T-helper 1 cell treated with Interleukin-12 subunit alpha and Interleukin-12 subunit beta and Interleukin-4 antibody, amounts not matched to agents 30 μg/mL and 1 μg/mL, for 36 hours (primary cell): ENCODE data around the gene HSP90AB1.
"Not testable (repeated sequence)": the region's sequence is repeated elsewhere in the genome, so short reads cannot be mapped to it uniquely, and the experiment has no call there.

Source experiments
- H3K27ac Mint-ChIP-seq: one replicate; pipeline ENCODE4 v1.8.0; 2021; ENCODE audit warnings: mild to moderate bottlenecking, mixed read lengths
- H3K27me3 Mint-ChIP-seq: one replicate; pipeline ENCODE4 v1.8.0; 2021; ENCODE audit warnings: low read depth, mixed read lengths
- H3K36me3 Mint-ChIP-seq: one replicate; pipeline ENCODE4 v1.8.0; 2021; ENCODE audit warnings: low read depth, mixed read lengths
- H3K4me1 Mint-ChIP-seq: one replicate; pipeline ENCODE4 v1.8.0; 2021; ENCODE audit warnings: low read depth, mixed read lengths
- H3K4me3 Mint-ChIP-seq: one replicate; pipeline ENCODE4 v1.8.0; 2021; ENCODE audit warnings: mild to moderate bottlenecking, moderate library complexity, mixed read lengths
- H3K9me3 Mint-ChIP-seq: one replicate; pipeline ENCODE4 v1.8.0; 2021; ENCODE audit warnings: mixed read lengths

The HSP90AB1 gene

DNA sequence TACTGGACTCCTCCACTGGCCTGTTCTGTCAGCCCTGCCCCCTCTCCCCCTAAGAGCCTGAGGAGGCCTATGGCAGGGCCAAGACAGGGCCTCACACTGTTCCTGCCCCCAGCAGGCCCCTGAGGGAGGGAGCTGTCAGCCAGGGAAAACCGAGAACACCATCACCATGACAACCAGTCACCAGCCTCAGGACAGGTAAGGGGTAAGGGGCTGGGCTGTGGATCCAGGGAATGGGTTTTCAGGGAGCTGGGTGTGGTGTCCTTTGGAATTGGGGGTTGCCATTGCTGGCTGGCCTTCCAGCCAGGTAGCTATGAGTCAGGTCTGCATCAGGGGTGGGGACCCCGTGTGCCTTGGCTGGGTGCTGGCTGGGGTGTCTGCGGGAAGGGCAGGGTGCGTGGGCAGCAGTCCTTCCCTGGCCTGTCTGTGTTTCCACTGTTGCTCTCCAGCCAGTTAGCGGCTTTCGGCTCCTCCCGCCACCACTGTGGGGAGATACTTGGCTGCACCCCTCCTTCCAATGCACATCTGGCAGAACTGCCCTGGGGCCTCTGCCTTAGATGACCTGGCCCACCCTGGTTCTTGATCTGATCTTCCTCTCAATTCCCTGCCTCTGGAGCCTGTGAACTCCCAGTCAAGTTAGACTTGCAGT, 19.6 kb upstream of the HSP90AB1 start:
- Mint-ChIP-seq H3K9me3 (no peaks in the 10 kb centered on the region), H3K36me3 (peaks cover 2% of the 10 kb centered on the region), H3K4me1 (peaks cover 16% of the 10 kb centered on the region), H3K27ac (no peak overlapping the region), H3K4me3 (no peak overlapping the region), H3K27me3 (no peaks in the 10 kb centered on the region)

DNA sequence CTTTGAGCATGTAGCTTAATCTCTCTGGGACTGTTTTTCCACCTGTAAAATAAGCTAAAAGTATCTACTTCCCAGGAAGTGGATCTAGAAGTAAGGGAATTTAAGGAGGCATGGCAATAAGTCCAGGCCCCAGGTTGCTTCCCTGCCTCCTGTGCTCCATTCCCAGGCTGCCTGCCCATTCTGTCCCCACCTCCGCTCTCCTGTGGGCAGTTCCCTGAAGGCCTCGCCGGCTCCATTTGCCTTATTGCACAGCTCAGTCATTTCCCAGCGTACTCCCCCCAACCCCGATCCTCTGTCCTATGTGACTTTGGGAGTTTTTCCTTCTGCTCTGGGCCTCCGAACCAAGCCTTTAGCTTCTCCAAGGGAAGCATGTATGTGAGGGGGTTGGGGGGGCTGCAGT, 18.9 kb upstream of the HSP90AB1 start:
- H3K27ac Mint-ChIP-seq = no peak overlapping the region
- no peaks in the 10 kb centered on the region for H3K27me3 Mint-ChIP-seq
- H3K4me3 Mint-ChIP-seq = no peak overlapping the region
- H3K9me3 Mint-ChIP-seq = no peaks in the 10 kb centered on the region
- peaks cover 6% of the 10 kb centered on the region for H3K36me3 Mint-ChIP-seq
- peaks cover 14% of the 10 kb centered on the region for H3K4me1 Mint-ChIP-seq

DNA sequence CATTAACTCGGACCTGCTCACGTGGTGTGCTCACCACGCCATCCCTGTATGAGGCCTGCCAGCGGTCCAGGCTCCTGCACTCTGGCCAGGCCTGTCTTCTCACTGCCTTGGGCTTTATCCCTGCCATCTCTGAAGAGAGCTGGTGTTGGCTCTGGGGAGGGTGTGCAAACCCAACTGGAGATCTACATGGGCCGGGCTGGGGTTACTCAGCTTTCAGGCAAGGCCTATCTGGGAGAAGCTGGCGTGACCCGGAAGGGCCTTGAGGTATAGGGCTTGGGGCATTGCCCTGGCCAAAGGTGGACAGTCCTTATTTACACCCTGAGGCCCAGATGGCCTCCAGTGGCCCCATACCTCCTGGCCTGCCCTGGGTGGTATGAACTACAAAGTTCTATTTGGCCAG, 18.5 kb upstream of the HSP90AB1 start:
- Mint-ChIP-seq H3K4me3 (no peak overlapping the region), H3K36me3 (peaks cover 6% of the 10 kb centered on the region), H3K4me1 (peaks cover 14% of the 10 kb centered on the region), H3K27ac (no peak overlapping the region), H3K27me3 (no peaks in the 10 kb centered on the region), H3K9me3 (no peaks in the 10 kb centered on the region)

DNA sequence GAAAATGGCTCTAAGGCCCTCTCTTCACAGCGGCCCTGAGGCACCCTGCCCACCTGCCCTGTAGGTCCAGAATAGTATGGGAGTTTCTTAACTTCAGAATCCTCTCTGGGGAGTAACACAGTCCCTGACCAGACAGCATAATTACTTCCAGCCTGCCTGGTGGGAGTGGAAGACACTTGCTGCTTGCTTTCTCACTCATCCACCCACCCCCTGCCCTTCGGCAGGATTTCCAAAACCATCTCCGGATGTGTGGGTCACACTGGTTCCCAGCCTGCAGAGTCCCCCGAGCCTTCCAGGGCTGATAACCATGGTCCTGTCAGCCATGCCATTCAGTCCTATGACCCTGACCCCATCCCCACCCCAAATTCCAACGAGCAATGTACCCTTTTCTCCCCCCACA, 18.1 kb upstream of the HSP90AB1 start:
- Mint-ChIP-seq H3K27ac (no peak overlapping the region), H3K4me3 (no peak overlapping the region), H3K27me3 (no peaks in the 10 kb centered on the region), H3K36me3 (peaks cover 6% of the 10 kb centered on the region), H3K9me3 (no peaks in the 10 kb centered on the region), H3K4me1 (peaks cover 18% of the 10 kb centered on the region)

DNA sequence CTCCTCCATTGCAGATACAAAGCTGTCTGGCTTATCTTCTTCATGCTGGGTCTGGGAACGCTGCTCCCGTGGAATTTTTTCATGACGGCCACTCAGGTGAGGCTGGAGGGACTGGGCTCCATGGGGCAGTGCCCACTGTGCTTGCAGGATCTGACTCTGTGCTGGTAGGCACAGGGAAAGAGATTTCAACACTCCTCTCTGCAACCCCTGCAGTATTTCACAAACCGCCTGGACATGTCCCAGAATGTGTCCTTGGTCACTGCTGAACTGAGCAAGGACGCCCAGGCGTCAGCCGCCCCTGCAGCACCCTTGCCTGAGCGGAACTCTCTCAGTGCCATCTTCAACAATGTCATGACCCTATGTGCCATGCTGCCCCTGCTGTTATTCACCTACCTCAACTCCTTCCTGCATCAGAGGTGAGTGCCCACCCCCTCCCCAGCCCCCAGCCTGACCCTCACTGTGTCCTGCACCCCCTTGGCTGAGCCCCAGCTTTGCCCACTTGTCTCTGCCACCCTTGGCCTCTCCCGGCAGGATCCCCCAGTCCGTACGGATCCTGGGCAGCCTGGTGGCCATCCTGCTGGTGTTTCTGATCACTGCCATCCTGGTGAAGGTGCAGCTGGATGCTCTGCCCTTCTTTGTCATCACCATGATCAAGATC, 17.4 kb upstream of the HSP90AB1 start:
- no peak overlapping the region for H3K4me3 Mint-ChIP-seq
- peaks cover 12% of the 10 kb centered on the region for H3K4me1 Mint-ChIP-seq
- peaks cover 6% of the 10 kb centered on the region for H3K36me3 Mint-ChIP-seq
- no peaks in the 10 kb centered on the region for H3K9me3 Mint-ChIP-seq
- no peaks in the 10 kb centered on the region for H3K27me3 Mint-ChIP-seq
- no peak overlapping the region for H3K27ac Mint-ChIP-seq

DNA sequence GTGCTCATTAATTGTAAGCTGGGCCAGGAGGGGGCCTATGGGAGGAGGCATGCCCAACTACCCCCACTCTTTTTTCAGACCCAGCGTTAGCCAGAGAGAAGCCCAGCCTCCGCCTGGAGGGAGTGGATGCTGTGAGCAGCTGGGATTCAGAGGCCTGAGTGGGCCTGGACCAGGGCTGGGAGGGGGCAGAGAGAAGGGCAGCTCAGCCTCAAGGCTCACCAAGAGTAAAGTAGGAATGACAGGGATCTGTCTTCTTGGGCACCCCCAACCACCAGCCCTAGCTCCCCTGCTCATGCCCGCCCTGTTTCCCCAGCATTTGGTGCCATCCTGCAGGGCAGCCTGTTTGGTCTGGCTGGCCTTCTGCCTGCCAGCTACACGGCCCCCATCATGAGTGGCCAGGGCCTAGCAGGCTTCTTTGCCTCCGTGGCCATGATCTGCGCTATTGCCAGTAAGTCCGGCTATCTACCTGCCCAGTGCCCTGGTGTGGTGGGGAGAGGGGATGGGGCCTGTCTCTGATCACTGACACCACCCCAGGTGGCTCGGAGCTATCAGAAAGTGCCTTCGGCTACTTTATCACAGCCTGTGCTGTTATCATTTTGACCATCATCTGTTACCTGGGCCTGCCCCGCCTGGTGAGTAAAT, 16.7 kb upstream of the HSP90AB1 start:
- H3K9me3 Mint-ChIP-seq = no peaks in the 10 kb centered on the region
- no peak overlapping the region for H3K4me3 Mint-ChIP-seq
- peaks cover 6% of the 10 kb centered on the region for H3K36me3 Mint-ChIP-seq
- H3K4me1 Mint-ChIP-seq = peaks cover 7% of the 10 kb centered on the region
- H3K27me3 Mint-ChIP-seq = no peaks in the 10 kb centered on the region
- no peak overlapping the region for H3K27ac Mint-ChIP-seq

DNA sequence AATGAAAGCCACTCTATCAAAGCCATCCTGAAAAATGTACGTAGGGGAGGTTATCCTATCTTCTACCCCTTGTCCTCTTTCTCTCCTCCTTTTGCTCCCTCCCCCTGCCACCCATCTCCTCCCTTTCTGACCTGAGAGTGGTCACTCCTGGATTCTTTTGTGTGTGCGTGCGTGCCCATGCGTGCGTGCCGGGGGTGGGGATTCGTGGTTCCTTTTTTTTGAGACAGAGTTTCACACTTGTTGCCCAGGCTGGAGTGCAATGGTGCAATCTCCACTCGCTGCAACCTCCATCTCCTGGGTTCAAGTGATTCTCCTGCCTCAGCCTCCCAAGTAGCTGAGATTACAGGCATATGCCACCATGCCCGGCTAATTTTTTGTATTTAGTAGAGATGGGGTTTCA, 15.5 kb upstream of the HSP90AB1 start:
- H3K4me1 Mint-ChIP-seq, H3K27me3 Mint-ChIP-seq, H3K9me3 Mint-ChIP-seq, H3K27ac Mint-ChIP-seq, H3K4me3 Mint-ChIP-seq, H3K36me3 Mint-ChIP-seq: not testable (repeated sequence)

DNA sequence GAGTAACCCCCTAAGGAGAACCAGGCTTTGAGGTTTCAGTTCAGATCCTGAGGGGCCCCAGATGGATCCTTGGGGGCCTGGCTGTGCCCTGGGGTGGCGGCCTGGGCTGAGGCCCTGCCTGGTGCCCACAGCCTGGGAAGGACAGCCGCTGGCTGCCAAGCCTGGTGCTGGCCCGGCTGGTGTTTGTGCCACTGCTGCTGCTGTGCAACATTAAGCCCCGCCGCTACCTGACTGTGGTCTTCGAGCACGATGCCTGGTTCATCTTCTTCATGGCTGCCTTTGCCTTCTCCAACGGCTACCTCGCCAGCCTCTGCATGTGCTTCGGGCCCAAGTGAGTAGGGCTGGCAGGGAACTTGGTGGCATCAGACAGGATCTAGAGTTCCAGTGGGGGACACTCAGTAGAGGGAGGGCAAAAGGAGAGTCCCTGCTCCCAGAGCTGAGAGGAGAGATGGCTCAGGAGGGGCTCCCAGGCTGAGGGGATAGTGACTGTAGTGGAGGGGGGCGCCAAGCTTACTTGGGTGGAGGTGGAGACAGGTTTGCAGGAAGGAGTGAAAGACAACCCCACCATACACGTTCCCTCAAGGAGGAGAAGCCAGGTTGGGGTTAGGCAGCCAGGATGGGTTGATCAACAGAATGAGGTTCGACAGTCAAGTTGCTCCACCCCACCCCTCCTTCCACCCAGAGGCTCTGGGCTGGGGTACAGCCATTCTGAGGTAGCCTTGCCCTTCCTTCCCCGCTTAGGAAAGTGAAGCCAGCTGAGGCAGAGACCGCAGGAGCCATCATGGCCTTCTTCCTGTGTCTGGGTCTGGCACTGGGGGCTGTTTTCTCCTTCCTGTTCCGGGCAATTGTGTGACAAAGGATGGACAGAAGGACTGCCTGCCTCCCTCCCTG, 14.0 kb upstream of the HSP90AB1 start:
- Mint-ChIP-seq H3K4me3 (no peak overlapping the region), H3K36me3 (peaks cover 6% of the 10 kb centered on the region), H3K4me1 (peaks cover 17% of the 10 kb centered on the region), H3K9me3 (no peaks in the 10 kb centered on the region), H3K27me3 (no peaks in the 10 kb centered on the region), H3K27ac (peak overlapping the region; percentile 46)

DNA sequence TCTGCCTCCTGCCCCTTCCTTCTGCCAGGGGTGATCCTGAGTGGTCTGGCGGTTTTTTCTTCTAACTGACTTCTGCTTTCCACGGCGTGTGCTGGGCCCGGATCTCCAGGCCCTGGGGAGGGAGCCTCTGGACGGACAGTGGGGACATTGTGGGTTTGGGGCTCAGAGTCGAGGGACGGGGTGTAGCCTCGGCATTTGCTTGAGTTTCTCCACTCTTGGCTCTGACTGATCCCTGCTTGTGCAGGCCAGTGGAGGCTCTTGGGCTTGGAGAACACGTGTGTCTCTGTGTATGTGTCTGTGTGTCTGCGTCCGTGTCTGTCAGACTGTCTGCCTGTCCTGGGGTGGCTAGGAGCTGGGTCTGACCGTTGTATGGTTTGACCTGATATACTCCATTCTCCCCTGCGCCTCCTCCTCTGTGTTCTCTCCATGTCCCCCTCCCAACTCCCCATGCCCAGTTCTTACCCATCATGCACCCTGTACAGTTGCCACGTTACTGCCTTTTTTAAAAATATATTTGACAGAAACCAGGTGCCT, 13.3 kb upstream of the HSP90AB1 start:
- peaks cover 19% of the 10 kb centered on the region for H3K4me1 Mint-ChIP-seq
- H3K27me3 Mint-ChIP-seq = no peaks in the 10 kb centered on the region
- no peak overlapping the region for H3K27ac Mint-ChIP-seq
- H3K4me3 Mint-ChIP-seq = no peak overlapping the region
- no peaks in the 10 kb centered on the region for H3K9me3 Mint-ChIP-seq
- peaks cover 6% of the 10 kb centered on the region for H3K36me3 Mint-ChIP-seq

DNA sequence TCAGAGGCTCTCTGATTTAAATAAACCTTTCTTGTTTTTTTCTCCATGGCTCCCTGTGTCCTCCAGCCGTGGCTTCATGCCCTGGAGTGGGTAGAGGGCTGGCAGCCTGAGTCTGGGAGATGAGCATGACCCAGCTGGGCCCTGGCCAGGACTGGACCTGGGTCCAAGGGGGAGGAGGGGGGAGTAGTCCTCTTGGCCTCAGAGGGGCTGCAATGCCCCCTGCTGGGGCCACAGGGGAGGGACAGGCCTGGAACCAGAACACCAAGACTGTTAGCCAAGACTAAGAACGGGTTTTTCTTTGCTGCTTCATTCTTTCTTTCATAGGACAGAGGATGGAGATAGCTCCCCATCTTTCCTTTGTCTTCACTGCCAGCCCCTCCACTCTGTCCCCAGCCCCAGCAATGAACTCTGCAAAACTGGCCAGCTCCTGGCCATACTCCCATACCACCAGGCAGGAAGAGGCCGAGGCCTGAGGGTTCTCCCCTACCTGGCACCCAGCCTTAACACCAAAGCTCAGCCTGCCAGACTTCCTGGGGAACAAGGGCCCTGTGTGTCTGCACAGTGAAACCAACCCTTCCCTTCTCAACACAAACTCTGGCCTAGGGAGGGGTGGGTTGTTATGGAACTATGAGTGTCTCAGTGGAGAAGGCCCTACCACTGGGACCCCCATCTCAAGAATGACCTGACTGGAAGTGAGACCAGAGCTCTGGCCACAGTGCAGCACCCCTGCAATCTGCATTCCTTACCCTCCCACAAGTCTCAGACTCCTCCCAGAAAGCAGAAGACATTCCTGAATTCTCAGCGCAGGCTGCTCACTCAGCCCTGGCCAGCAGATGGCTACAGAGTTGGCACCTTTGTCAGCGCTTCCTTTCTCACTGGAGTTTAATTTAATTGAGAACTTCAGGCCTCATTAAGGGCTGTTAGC, 12.5 kb upstream of the HSP90AB1 start:
- Mint-ChIP-seq H3K4me3 (no peak overlapping the region), H3K36me3 (peaks cover 6% of the 10 kb centered on the region), H3K9me3 (no peaks in the 10 kb centered on the region), H3K4me1 (peaks cover 19% of the 10 kb centered on the region), H3K27ac (peak overlapping the region; percentile 31), H3K27me3 (no peaks in the 10 kb centered on the region)

DNA sequence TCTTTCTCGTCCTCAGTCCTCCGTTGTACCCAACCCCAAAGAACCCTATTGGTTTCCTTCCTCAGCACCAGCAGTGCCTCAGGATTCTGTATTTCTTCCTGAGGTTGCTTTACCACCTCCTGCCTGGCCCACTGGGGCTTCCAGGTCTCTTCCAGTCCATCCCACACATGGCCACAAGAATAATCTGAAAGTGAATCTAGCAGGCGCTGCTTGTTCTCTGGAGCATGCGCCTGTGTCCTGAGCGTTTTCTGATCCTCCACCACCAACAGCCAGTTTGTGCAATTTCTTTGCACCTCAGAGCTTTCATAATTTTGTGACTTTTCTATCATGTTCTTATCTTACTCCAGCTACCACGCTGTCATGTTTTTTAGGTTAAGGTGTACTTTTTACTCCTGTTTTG, 11.6 kb upstream of the HSP90AB1 start:
- Mint-ChIP-seq H3K4me3 (no peak overlapping the region), H3K27ac (no peak overlapping the region), H3K36me3 (peaks cover 6% of the 10 kb centered on the region), H3K4me1 (peaks cover 19% of the 10 kb centered on the region), H3K27me3 (no peaks in the 10 kb centered on the region), H3K9me3 (no peaks in the 10 kb centered on the region)

DNA sequence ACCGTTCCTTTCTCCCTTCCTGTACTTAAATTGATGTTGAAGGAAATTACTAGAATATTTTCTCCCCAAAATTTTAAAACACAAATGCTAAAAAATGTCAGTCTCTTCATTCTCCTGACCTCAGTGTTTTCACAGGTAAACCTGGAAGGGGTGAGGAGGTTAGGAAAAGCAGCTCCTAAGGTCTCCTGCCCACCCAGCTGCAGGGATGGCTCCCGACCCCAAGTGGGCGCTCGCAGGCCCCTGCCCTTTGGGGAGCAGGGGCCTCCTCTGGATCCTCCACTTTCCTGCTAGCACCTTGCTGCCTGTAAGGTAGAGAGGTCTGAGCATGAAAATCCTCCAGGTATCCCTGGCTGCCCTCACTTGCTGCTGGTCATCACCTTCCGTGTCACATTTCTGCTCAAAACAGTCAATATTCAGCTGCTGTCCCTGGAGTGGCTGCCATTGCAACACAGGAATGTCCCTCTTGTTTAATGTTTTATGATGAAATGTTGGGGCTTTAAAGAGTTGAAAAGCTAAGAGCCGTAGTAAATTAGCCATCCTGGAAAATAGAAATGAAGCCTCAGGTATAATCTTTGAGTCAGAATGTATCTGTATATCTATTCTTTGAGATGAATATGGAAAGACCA, 10.9 kb upstream of the HSP90AB1 start:
- H3K4me3 Mint-ChIP-seq = no peak overlapping the region
- H3K9me3 Mint-ChIP-seq = no peaks in the 10 kb centered on the region
- no peaks in the 10 kb centered on the region for H3K27me3 Mint-ChIP-seq
- H3K27ac Mint-ChIP-seq = no peak overlapping the region
- H3K4me1 Mint-ChIP-seq = peaks cover 19% of the 10 kb centered on the region
- peaks cover 6% of the 10 kb centered on the region for H3K36me3 Mint-ChIP-seq

DNA sequence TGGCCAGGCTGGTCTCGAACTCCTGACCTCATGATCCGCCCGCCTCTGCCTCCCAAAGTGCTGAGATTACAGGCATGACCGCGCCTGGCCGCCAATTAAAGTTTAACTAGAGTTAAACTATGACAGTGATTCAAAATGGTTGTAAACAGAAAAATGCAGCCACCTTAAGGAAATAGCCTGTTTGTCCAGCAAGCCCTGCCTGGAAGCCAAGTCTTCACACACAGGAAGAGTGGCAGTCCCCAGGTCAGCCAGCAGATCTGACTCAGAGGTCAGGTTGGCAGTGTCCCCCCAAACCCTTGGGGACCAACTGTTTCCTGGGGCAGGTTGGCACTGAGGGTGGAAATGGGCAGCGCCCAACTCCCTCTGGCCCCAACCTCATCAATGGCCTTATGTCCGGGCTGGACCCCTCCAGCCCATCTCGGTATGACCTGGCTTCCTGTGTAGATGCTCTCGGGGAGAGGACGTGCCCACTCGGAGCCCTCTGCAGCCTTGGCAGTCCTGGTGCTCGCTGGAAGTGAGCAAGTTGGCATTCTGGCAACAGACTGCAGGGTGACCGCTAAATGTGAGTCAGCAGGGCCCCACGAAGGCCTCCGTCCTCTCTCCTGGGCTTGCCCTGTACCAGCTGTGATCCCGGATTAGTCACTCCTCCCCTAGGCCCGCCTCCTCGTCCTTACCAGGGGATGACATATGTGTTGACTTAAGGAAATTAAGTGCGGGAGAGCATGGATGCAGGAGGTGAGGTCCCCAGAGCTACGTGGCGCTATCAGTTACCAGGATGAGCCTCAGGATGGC, 9.7 kb upstream of the HSP90AB1 start:
- H3K9me3 Mint-ChIP-seq = no peaks in the 10 kb centered on the region
- no peaks in the 10 kb centered on the region for H3K27me3 Mint-ChIP-seq
- peak overlapping the region; percentile 95 for H3K27ac Mint-ChIP-seq
- H3K4me3 Mint-ChIP-seq = peak overlapping the region; percentile 89
- H3K36me3 Mint-ChIP-seq = peaks cover 5% of the 10 kb centered on the region
- H3K4me1 Mint-ChIP-seq = peaks cover 19% of the 10 kb centered on the region
